Epithelial cell of proximal tubule (primary cell): ENCODE results near the gene DICER1. TPM values are rescaled to one million over a fixed set of nuclear protein-coding genes. Genes with fewer than 3 reads are reported as not detected.

Experiments used
- DNase-seq: peaks from one replicate; pipeline ENCODE4 v3.0.0-alpha.2; 2011; ENCODE audit warnings: low read depth
- H3K4me3 ChIP-seq: 2 replicates; pipeline ENCODE4 v1.5.1; 2011; ENCODE audit warnings: low read depth, mild to moderate bottlenecking, low read length
- total RNA-seq: library from RNA; depleted of rRNA; stranded (reverse); fragments of >200 nt; gene quantifications from 2 replicates; pipeline ENCODE4 v1.2.3, GENCODE V29; 2015
- TF ChIP-seq, protein P1 (sequence below): conservative IDR thresholded peaks from 2 replicates; pipeline ENCODE4 v1.5.1; 2012; ENCODE audit warnings: low read depth, mild to moderate bottlenecking, low read length

The DICER1 gene
- total RNA-seq, 1 donor from 2014 or later = 27.4 TPM

GRCh38 chr14:95057851-95058250 lies 99.5 kb downstream of the DICER1 start:
- TF ChIP-seq, protein P1, sequence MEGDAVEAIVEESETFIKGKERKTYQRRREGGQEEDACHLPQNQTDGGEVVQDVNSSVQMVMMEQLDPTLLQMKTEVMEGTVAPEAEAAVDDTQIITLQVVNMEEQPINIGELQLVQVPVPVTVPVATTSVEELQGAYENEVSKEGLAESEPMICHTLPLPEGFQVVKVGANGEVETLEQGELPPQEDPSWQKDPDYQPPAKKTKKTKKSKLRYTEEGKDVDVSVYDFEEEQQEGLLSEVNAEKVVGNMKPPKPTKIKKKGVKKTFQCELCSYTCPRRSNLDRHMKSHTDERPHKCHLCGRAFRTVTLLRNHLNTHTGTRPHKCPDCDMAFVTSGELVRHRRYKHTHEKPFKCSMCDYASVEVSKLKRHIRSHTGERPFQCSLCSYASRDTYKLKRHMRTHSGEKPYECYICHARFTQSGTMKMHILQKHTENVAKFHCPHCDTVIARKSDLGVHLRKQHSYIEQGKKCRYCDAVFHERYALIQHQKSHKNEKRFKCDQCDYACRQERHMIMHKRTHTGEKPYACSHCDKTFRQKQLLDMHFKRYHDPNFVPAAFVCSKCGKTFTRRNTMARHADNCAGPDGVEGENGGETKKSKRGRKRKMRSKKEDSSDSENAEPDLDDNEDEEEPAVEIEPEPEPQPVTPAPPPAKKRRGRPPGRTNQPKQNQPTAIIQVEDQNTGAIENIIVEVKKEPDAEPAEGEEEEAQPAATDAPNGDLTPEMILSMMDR = no peak
- DNase-seq = no peak
- H3K4me3 ChIP-seq = no peak overlapping the region

- DNase-seq = no peak
- no peak overlapping the region for H3K4me3 ChIP-seq
- TF ChIP-seq, protein P1 = no peak
Observed at GRCh38 chr14:95057147-95057546, 100.2 kb downstream of the DICER1 start.

- TF ChIP-seq, protein P1 = no peak
- DNase-seq = no peak
- H3K4me3 ChIP-seq = no peak overlapping the region
Observed at GRCh38 chr14:95056476-95056875, 100.9 kb downstream of the DICER1 start.

DNA sequence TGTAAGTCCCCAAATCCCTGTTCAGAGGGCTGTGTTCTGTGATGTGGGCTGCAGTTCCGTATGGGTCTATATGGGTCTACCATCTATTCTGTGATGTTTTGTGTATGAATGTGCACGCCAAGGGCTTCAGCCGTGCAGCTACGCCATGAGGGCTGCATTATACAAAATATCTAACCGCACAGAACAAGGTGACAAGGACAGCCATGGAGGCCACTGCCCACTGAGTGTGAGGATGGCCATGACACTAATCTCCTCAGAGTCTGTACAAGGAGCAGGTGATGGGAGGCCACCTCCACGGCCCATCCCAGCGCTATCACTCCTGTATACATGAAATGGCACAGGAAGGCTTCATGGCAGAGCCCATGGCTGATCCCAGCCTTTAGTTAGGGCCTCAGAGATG lies 102.0 kb downstream of the DICER1 start:
- H3K4me3 ChIP-seq = no peak overlapping the region
- TF ChIP-seq, protein P1 = no peak
- no peak for DNase-seq

GRCh38 chr14:95054346-95055280 lies 102.7 kb downstream of the DICER1 start:
- TF ChIP-seq, protein P1 = no peak
- no peak for DNase-seq
- H3K4me3 ChIP-seq = no peak overlapping the region

GRCh38 chr14:95052016-95052585 lies 105.2 kb downstream of the DICER1 start:
- TF ChIP-seq, protein P1 = no peak
- DNase-seq = no peak

DNA sequence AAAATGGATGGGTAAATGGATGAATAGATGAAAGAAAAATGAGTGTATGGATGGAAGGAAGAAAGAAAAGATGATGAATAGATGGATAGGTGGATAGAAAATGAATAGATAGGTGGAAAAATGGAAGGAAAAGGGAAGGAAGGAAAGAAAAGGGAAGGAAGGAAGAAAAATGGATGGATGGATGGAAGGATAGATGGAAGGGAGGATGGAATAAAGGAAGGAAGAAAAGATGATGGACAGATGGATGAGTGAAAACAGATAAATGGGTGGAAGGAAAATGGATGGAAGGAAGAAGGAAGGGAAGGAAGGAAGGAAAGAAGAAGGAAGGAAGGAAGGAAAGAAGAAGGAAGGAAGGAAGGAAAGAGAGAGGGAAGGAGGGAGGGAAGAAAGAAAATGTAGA lies 107.4 kb downstream of the DICER1 start:
- TF ChIP-seq, protein P1 = no peak
- H3K4me3 ChIP-seq = no peak overlapping the region
- no peak for DNase-seq

More at GRCh38 chr14:95052016-95052585, 105.2 kb downstream of the DICER1 start:
- no peak overlapping the region for H3K4me3 ChIP-seq
